HepG2 (cell line): ENCODE results near the gene CYP2A7. TPM values are rescaled to one million over a fixed set of nuclear protein-coding genes. Genes with fewer than 3 reads are reported as not detected.

Experiments used
- ATAC-seq: fragments of 200-7000 bp; cut with Tn5 transposase; 3 replicates; pipeline ENCODE4 v1.9.1; 2020; ENCODE audit warnings: mild to moderate bottlenecking, moderate library complexity
- BruUV-seq: library from RNA; stranded (reverse); fragments of 400-500 nt; replicated peaks from 2 replicates; lab custom pipeline; 2021; lab: Mats Ljungman, UMichigan
- CTCF ChIA-PET: fragments of 300-600 bp; formaldehyde crosslinking; extraction: SDS; loops from one replicate; lab custom pipeline; 2021; ENCODE audit warnings: low total read pairs, inconsistent platforms, low intra/inter-chr PET ratio; lab: Yijun Ruan, JAX
- POLR2A ChIA-PET: fragments of 350-600 bp; sonication (Branson Sonifier 250); formaldehyde crosslinking; loops from one replicate; lab custom pipeline; 2020; ENCODE audit warnings: antibody characterized with exemption, inconsistent platforms; lab: Yijun Ruan, JAX
- DNase-seq: peaks from one replicate; pipeline ENCODE4 v3.0.0-alpha.2; 2015; ENCODE audit warnings: low spot score
- FAIRE-seq: peaks from 3 replicates; lab custom pipeline; 2011; peaks lifted over from hg19 to GRCh38; lab: Jason Lieb, UNC
- H2AFZ ChIP-seq: one replicate; pipeline ENCODE4 v1.6.1; 2011; ENCODE audit warnings: low read length, inconsistent platforms
- H3K27ac ChIP-seq: fragments of 300-600 bp; 3 replicates; pipeline ENCODE4 v1.8.0; 2011; ENCODE audit warnings: mixed run types, mild to moderate bottlenecking, mixed read lengths, low read length, inconsistent platforms; ENCODE audit not compliant: insufficient read depth; ENCODE audit errors: extremely low read length
- H3K27me3 ChIP-seq, 2 experiments: fragments of 200-600 bp in 1 of 2; 2 replicates in 1 of 2; 3 replicates in 1 of 2; pipeline versions ENCODE4 v1.6.0 to v1.8.0; 2011; ENCODE audit warnings: low read length in 2 of 2, mild to moderate bottlenecking in 2 of 2, moderate library complexity in 2 of 2, inconsistent platforms in 1 of 2; ENCODE audit not compliant: insufficient read depth in 2 of 2, control insufficient read depth in 1 of 2
- H3K36me3 ChIP-seq, 2 experiments: fragments of 200-600 bp in 1 of 2; replicated peaks in 1 of 2; 2 replicates in 1 of 2; 3 replicates in 1 of 2; pipeline versions ENCODE4 v1.5.1 to v1.8.0; 2011; ENCODE audit warnings: low read length in 2 of 2, inconsistent platforms in 1 of 2; ENCODE audit not compliant: insufficient read depth in 2 of 2, control insufficient read depth in 1 of 2
- H3K4me1 ChIP-seq: 2 replicates; pipeline ENCODE4 v1.5.1; 2012; ENCODE audit warnings: low read length, inconsistent platforms; ENCODE audit not compliant: insufficient read depth
- H3K4me2 ChIP-seq: 2 replicates; pipeline ENCODE4 v1.6.0; 2011; ENCODE audit warnings: low read depth, low read length, inconsistent platforms
- H3K4me3 ChIP-seq, 3 experiments: fragments of 200-600 bp in 1 of 3; sonication (generic), shearing (Covaris generic) in 1 of 3; replicated peaks in 1 of 3; 2 replicates each; pipeline ENCODE4 v1.5.1; 2011 to 2016; ENCODE audit warnings: low read length in 3 of 3, inconsistent platforms in 2 of 3, low read depth in 2 of 3, mild to moderate bottlenecking in 2 of 3, control low read depth in 1 of 3, mixed read lengths in 1 of 3; ENCODE audit not compliant: insufficient read depth in 1 of 3
- H3K79me2 ChIP-seq: one replicate; pipeline ENCODE4 v1.6.1; 2011; ENCODE audit warnings: low read length, inconsistent platforms; ENCODE audit not compliant: insufficient read depth
- H3K9ac ChIP-seq: 2 replicates; pipeline ENCODE4 v1.6.0; 2011; ENCODE audit warnings: mild to moderate bottlenecking, low read depth, low read length, inconsistent platforms; ENCODE audit not compliant: insufficient read depth
- H3K9me3 ChIP-seq: 2 replicates; pipeline ENCODE4 v1.5.1; 2012; ENCODE audit warnings: mild to moderate bottlenecking, low read length
- H4K20me1 ChIP-seq: 2 replicates; pipeline ENCODE4 v1.6.0; 2011; ENCODE audit warnings: inconsistent platforms, mild to moderate bottlenecking, low read length, moderate library complexity; ENCODE audit not compliant: insufficient read depth
- ARNTL ChIP-seq: sonication (generic); formaldehyde crosslinking; IDR thresholded peaks from 2 replicates; pipeline ENCODE4 v1.4.0; 2020; ENCODE audit warnings: mild to moderate bottlenecking, missing genetic modification reagents
- JUN ChIP-seq: sonication (generic); formaldehyde crosslinking; IDR thresholded peaks from 2 replicates; pipeline ENCODE4 v1.4.0; 2020; ENCODE audit warnings: mild to moderate bottlenecking, missing genetic modification reagents
- KDM2A ChIP-seq: sonication (generic); formaldehyde crosslinking; IDR thresholded peaks from 2 replicates; pipeline ENCODE4 v1.4.0; 2020; ENCODE audit warnings: low read depth, missing genetic modification reagents, borderline replicate concordance
- PAF1 ChIP-seq: IDR thresholded peaks from 2 replicates; pipeline ENCODE4 v1.6.1; 2016; ENCODE audit warnings: missing genetic modification reagents, missing compliant biosample characterization
- PATZ1 ChIP-seq: sonication (generic); formaldehyde crosslinking; IDR thresholded peaks from 2 replicates; pipeline ENCODE4 v1.4.0; 2020; ENCODE audit warnings: missing genetic modification reagents
- RAD51 ChIP-seq: fragments of 450-650 bp; IDR thresholded peaks from 2 replicates; pipeline ENCODE4 v1.6.1; 2016; ENCODE audit warnings: borderline replicate concordance
- RNF2 ChIP-seq: fragments of 450-650 bp; conservative IDR thresholded peaks from 2 replicates; pipeline ENCODE4 v1.6.1; 2016; ENCODE audit warnings: low read depth
- SKI ChIP-seq: fragments of 450-650 bp; IDR thresholded peaks from one replicate; pipeline ENCODE4 v1.6.1; 2018; ENCODE audit warnings: mild to moderate bottlenecking; ENCODE audit not compliant: partially characterized antibody
- SMAD3 ChIP-seq: sonication (generic); formaldehyde crosslinking; IDR thresholded peaks from 2 replicates; pipeline ENCODE4 v1.4.0; 2020; ENCODE audit warnings: missing genetic modification reagents
- SNAI1 ChIP-seq: sonication (generic); formaldehyde crosslinking; IDR thresholded peaks from 2 replicates; pipeline ENCODE4 v1.5.0; 2020; ENCODE audit warnings: mild to moderate bottlenecking, missing genetic modification reagents, borderline replicate concordance
- TBX3 ChIP-seq: fragments of 450-650 bp; IDR thresholded peaks from 2 replicates; pipeline ENCODE4 v1.6.1; 2017; ENCODE audit warnings: antibody characterized with exemption, mild to moderate bottlenecking, inconsistent platforms, borderline replicate concordance
- ZBTB25 ChIP-seq: IDR thresholded peaks from 2 replicates; pipeline ENCODE4 v1.6.1; 2018; ENCODE audit warnings: missing genetic modification reagents
- ZBTB42 ChIP-seq: sonication (generic); formaldehyde crosslinking; IDR thresholded peaks from 2 replicates; pipeline ENCODE4 v1.5.0; 2020; ENCODE audit warnings: mild to moderate bottlenecking, missing genetic modification reagents
- ZFAT ChIP-seq: sonication (generic); formaldehyde crosslinking; conservative IDR thresholded peaks from 2 replicates; pipeline ENCODE4 v1.8.1; 2023; ENCODE audit warnings: missing genetic modification reagents, inconsistent platforms
- ZNF230 ChIP-seq: sonication (generic); formaldehyde crosslinking; IDR thresholded peaks from 2 replicates; pipeline ENCODE4 v1.4.0; 2020; ENCODE audit warnings: mild to moderate bottlenecking, missing genetic modification reagents
- ZNF234 ChIP-seq: sonication (generic); formaldehyde crosslinking; conservative IDR thresholded peaks from 2 replicates; pipeline ENCODE4 v1.5.1; 2020; ENCODE audit warnings: mild to moderate bottlenecking, missing genetic modification reagents
- ZNF337 ChIP-seq: sonication (generic); formaldehyde crosslinking; IDR thresholded peaks from 2 replicates; pipeline ENCODE4 v1.5.1; 2020; ENCODE audit warnings: missing genetic modification reagents, low read depth, mild to moderate bottlenecking, borderline replicate concordance
- ZNF34 ChIP-seq: sonication (generic); formaldehyde crosslinking; IDR thresholded peaks from 2 replicates; pipeline ENCODE4 v1.4.0; 2020; ENCODE audit warnings: mild to moderate bottlenecking, missing genetic modification reagents, borderline replicate concordance
- ZNF484 ChIP-seq: sonication (generic); formaldehyde crosslinking; IDR thresholded peaks from 2 replicates; pipeline ENCODE4 v1.5.1; 2020; ENCODE audit warnings: mild to moderate bottlenecking, low read depth, missing genetic modification reagents, borderline replicate concordance
- ZNF7 ChIP-seq: IDR thresholded peaks from 2 replicates; pipeline ENCODE4 v1.6.1; 2016; ENCODE audit warnings: missing biosample characterization, missing genetic modification reagents
- ZNF792 ChIP-seq: IDR thresholded peaks from 2 replicates; pipeline ENCODE4 v1.6.1; 2016
- WGBS: methylation state at CpG from one replicate; pipeline ENCODE4 v1.1.6; 2017; ENCODE audit warnings: low lambda C conversion rate; 5-methylcytosine and 5-hydroxymethylcytosine counted together
- in situ Hi-C: cut with HindIII; loops from 2 replicates; pipeline ENCODE4 v1.10.0; 2017; ENCODE audit warnings: low pct_unique_long_range_greater_than_20kb; ENCODE audit not compliant: extremely low pct_ligation_motif_present
- intact Hi-C: fragments of 100-400 bp; cut with micrococcal nuclease; formaldehyde crosslinking; loops from one replicate; pipeline ENCODE4 v1.10.0; 2022; ENCODE audit not compliant: unreplicated experiment
- polyA plus RNA-seq, 8 experiments: library from polyadenylated mRNA; depleted of rRNA in 3 of 8; stranded (reverse) in 7 of 8; unstranded in 1 of 8; fragments of >200 nt; fragmentation: Illumina TruSeq in 4 of 8; extraction: Trizol in 4 of 8; gene quantifications; 2 replicates each; pipeline versions ENCODE4 v1.2.1 to v1.2.3, GENCODE V29; 2011 to 2016; ENCODE audit warnings: low read depth in 4 of 8, missing spikeins in 1 of 8, mixed read lengths in 1 of 8; ENCODE audit not compliant: insufficient read depth in 1 of 8
- total RNA-seq, 5 experiments: library from RNA; depleted of rRNA; stranded (reverse); fragments of >200 nt; fragmentation: Illumina TruSeq; extraction: Trizol; gene quantifications; 2 replicates each; pipeline ENCODE4 v1.2.3, GENCODE V29; 2016; ENCODE audit warnings: low read depth in 1 of 5

Gene CYP2A7
- total and polyA plus RNA-seq, 2 of the 13 experiments (the other 11 are each of a cell fraction or from before 2014, with no cell fraction given): not detected

- Histone ChIP-seq H3K27ac (no peak overlapping the region), H4K20me1 (no peaks in the 10 kb centered on the region), H3K9ac (no peak overlapping the region), H3K36me3 (no peaks in the 10 kb centered on the region), H3K4me3 (no peak overlapping the region), H3K4me1 (peaks cover 12% of the 10 kb centered on the region), H3K9me3 (no peaks in the 10 kb centered on the region), H3K79me2 (no peaks in the 10 kb centered on the region), H2AFZ (no peak overlapping the region), H3K27me3 (peaks cover 3 to 27% of the 10 kb centered on the region in 2 experiments; a peak in 3 of 5 replicates), H3K4me2 (no peak overlapping the region)
- ChIA-PET POLR2A (no interaction called here), CTCF (no interaction called here)
- in situ Hi-C loops (no loop called here), intact Hi-C loops (no loop called here)
- BruUV-seq: no TSS peak
- DNase-seq (no peak), ATAC-seq (no peak), FAIRE-seq (no peak)
- no peak for TF ChIP-seq RNF2
- TF ChIP-seq SKI: no peak
- TF ChIP-seq ZNF7: no peak
- no peak for TF ChIP-seq ZNF792
- TF ChIP-seq ZBTB42: no peak
- TF ChIP-seq PAF1: no peak
- no peak for TF ChIP-seq ZNF34
- no peak for TF ChIP-seq ZNF230 (CRISPR knock-in tag)
- no peak for TF ChIP-seq RAD51
- TF ChIP-seq SMAD3 (CRISPR knock-in tag): no peak
- no peak for TF ChIP-seq ARNTL
These were observed 11.1 kb upstream of the CYP2A7 start for GRCh38 chr19:40893112-40893511.

- ChIA-PET CTCF (no interaction called here), POLR2A (no interaction called here)
- BruUV-seq: no TSS peak
- intact Hi-C loops (no loop called here), in situ Hi-C loops (no loop called here)
- H3K27ac ChIP-seq: no peak overlapping the region
- no peaks in the 10 kb centered on the region for H3K9me3 ChIP-seq
- FAIRE-seq (no peak), ATAC-seq (no peak), DNase-seq (no peak)
- no peaks in the 10 kb centered on the region for H4K20me1 ChIP-seq
- no peak overlapping the region for H3K9ac ChIP-seq
- H3K4me3 ChIP-seq: no peak overlapping the region
- no peaks in the 10 kb centered on the region for H3K79me2 ChIP-seq
- 2% methylated on average over 3 of the region's 3 CpGs for WGBS
- H3K36me3 ChIP-seq: no peaks in the 10 kb centered on the region
- peaks cover 3 to 20% of the 10 kb centered on the region in 2 experiments; a peak in 3 of 5 replicates for H3K27me3 ChIP-seq
- no peak overlapping the region for H3K4me2 ChIP-seq
- no peak overlapping the region for H2AFZ ChIP-seq
- no peaks in the 10 kb centered on the region for H3K4me1 ChIP-seq
- TF ChIP-seq ZNF337 (CRISPR knock-in tag) (no peak), PATZ1 (no peak), TBX3 (no peak), JUN (CRISPR knock-in tag) (no peak), ZFAT (CRISPR knock-in tag) (no peak), KDM2A (CRISPR knock-in tag) (no peak), ZNF484 (CRISPR knock-in tag) (no peak), ZNF234 (CRISPR knock-in tag) (no peak), SNAI1 (CRISPR knock-in tag) (no peak), ZBTB25 (no peak)
These were observed 7.3 kb upstream of the CYP2A7 start for GRCh38 chr19:40889366-40889765.
